GM03348 (cell line): ENCODE data around the gene SLC38A10.

Experiments
- DNase-seq: peaks from one replicate; pipeline ENCODE4 v3.0.0; 2012; ENCODE audit warnings: low spot score

SLC38A10 gene

DNA sequence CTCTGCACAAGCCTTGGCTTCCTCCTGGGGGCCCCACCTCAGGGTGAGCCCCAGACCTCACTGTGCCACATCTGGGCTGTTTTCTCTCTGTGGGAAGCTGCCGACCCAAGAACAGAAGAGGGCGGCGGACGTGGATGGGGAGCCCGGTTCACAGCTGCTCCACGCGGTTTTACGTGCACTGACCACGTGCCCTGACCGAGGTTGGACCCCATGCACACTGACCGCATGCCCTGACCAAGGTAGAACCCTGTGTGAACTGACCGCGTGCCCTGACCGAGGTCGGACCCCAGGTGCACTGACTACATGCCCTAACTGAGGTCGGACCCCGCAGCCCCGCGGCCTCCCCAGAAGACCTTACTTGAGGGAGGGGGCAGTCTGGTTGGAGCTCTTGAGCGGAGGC, 92.0 kb downstream of the SLC38A10 start:
- DNase-seq: no peak

DNA sequence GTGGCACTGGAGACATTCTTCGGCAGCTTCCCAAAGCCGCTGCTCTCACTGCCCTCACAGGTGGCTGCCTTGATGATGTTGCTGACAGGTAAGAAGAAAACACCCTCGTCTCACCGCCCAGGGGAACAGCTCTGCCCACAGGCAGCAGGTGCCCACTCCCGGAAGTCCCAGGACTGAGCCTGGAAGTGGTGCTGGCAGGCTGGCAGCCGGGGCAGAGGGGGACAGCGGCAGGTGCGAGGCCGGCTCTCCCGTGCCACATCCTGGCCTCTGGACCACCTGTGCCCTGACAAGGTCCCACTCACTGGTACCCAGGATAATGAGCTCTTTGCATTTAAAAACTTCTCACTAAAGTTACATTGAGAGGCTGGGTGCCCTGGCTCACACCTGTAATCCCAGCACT, 92.8 kb downstream of the SLC38A10 start:
- no peak for DNase-seq

DNA sequence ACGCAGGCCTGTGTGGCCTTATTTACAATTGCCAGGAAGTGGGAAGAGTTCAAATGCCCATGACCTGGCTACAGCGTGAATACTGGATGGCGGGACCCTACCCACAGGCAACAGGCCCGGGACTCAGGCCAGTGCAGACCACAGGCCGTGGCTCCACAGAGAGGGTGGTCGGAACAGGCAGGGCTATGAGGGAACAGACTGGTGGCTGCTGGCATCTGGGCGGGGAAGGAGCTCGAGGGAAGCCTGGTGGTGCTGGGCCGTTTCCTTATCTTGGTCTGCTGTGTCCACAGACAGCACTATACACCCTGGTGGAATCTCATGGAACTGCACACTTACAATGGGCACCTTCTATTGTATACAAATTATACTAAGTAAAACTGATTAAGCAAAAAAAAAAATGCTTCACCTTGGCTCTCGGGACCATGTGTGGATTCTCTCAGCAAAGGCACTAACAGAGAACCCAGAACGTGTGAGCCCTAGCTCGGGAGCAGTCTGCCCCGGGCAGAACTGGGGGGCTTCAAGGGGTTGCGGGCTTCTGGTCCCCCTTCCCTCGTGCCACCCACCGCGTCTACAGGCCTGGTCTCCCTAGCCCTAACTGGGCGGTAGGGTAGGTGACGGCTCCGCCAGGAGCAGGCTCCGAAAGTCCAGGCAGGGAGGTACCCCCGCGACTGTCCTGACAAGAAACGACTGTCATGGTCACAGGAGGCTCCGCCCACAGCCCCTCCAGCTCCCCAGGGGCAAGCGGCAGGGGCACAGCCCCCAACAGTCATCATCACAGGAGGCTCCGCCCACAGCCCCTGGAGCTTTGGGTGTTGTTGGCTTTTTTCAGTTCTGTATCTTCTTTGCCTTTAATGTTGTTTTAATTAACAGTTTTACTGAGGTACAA, 94.2 kb downstream of the SLC38A10 start:
- DNase-seq: peak; percentile 86

- DNase-seq: no peak
Observed at GRCh38 chr17:81200201-81200600, 94.9 kb downstream of the SLC38A10 start.

- no peak for DNase-seq
Observed at GRCh38 chr17:81199482-81199830, 95.7 kb downstream of the SLC38A10 start.

- no peak for DNase-seq
Observed at GRCh38 chr17:81198826-81199481, 96.2 kb downstream of the SLC38A10 start.

DNA sequence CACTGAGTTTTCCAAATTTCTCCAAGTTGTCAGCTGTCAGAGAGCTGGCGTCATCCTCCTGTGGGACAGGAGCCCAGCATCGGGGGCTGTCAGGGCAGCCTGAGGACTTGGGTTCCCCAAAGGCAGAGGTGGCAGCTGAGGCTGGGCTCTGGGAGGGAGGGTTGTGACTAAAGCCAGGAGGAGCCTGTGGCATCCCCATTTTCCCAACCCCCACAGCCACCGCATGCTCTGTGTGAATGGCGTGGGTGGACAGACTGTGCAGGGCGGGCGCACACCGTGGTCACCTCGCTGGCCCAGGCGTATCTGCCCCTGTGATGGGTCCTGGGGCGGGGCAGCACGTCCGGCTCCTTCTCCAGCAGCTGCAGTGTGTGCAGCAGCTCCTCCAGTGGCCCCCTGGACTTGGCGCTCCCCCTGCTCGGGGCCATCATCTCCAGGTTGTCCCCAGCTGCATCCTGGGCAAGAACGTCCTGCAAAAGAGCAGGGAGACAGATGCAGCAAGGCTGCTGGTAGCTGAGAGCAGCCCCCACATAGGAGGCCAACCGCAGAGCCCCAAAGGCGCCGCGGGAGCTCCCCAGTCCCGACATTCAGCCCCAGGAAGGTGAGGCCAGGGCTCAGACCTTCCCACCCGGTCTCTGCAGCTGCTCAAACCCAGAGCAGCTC, 97.1 kb downstream of the SLC38A10 start:
- DNase-seq: no peak

- no peak for DNase-seq
Observed at GRCh38 chr17:81197409-81197795, 97.7 kb downstream of the SLC38A10 start.

GRCh38 chr17:81196505-81197408, 98.3 kb downstream of the SLC38A10 start:
- DNase-seq: no peak

GRCh38 chr17:81195941-81196495, 99.1 kb downstream of the SLC38A10 start:
- DNase-seq: no peak
